CD4-positive, alpha-beta T cell treated with Interferon alpha-2 for 1 hour (primary cell): ENCODE measurements around the gene ANKRD44.
A peak's percentile ranks its signal among the peaks of the same experiment; 100 is the strongest.

Experiments
- DNase-seq, 2 donors: peaks; one replicate each; pipeline ENCODE4 v3.0.0-alpha.2; 2020 to 2022

Gene ANKRD44

GRCh38 chr2:197286805-197287595 lies 23.6 kb downstream of the ANKRD44 start:
- peak; percentile 62 to 80 for DNase-seq

DNA sequence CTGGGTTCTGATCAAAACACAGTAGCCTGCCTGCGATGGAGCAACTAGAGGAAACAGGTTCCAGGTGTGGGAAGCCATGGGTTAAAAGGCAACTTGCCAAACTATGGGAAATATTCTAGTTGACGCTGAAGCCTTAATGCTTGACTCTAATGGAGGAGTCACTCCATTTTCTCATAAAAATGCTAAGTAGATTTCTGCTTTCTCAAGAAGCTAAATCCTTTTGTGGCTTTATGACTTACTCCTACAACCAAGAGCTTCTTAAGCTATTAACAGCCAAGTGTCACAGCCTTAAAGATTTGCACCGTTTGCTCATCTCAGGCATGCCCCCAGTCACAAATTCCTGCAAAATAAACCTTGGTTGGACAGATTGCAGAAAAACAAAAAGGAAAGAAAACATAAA lies 25.2 kb downstream of the ANKRD44 start:
- no peak for DNase-seq

- DNase-seq = no peak
Observed at GRCh38 chr2:197284956-197285355, 25.6 kb downstream of the ANKRD44 start.

DNA sequence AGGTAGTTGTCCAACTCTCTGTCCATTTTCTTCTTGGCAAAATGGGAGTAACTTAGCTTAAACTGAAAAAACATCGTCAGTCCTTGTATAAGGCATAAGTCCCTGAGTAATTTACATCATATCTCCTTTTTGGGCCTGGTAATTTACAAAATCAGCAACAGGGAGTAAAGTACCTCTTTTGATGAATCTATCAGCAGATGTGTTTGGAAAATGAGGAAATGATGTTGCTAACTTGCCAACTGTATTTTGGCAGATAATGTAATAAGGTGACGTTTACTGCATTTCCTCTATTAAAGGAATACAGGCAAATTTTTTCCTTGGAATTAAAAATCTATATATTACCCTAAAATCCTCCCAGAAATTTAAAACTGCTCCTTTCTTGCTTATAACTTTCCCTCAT lies 29.2 kb downstream of the ANKRD44 start:
- no peak for DNase-seq

- no peak for DNase-seq
Observed at GRCh38 chr2:197280015-197280702, 30.4 kb downstream of the ANKRD44 start.

GRCh38 chr2:197278799-197279763 lies 31.5 kb downstream of the ANKRD44 start:
- DNase-seq = no peak

GRCh38 chr2:197277794-197278193 lies 32.8 kb downstream of the ANKRD44 start:
- no peak for DNase-seq

DNA sequence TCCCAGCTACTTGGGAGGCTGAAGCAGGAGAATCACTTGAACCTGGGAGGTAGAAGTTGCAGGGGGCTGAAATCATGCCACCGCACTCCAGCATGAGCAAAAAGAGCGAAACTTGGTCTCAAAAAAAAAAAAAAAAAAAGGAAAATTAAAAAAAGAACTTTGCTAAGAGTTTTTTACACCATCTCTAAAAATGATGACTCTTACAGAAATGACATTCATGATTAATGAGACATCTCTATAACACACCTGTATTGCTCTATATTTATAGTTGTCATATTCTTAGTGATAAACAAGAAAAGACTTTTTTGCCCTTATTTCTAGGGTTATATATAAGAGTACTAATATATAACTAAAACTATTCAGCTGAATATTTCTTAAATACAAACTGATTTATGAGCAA lies 34.4 kb downstream of the ANKRD44 start:
- DNase-seq = no peak

GRCh38 chr2:197274937-197275336 lies 35.6 kb downstream of the ANKRD44 start:
- DNase-seq = no peak

DNA sequence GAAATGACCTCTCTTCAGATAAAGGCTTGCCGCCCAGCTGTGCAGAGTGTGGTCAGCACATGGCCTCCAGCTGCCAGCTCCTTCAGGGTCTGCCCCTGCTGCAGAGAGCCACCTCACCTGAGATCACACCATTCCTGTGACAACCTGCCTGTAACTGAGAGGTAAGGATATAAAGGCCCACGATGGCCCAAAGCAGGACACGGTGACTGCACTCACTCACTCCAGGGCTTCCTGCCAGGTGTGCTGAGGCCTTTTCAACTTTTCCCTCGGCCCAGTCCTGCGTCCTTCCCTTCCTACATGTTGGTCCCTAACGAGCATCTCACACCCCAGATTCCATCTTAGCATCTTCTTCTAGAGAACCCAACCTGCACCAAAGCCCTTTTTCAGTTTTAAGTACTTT lies 36.2 kb downstream of the ANKRD44 start:
- DNase-seq = no peak

- no peak for DNase-seq
Observed at GRCh38 chr2:197273485-197273884, 37.1 kb downstream of the ANKRD44 start.

GRCh38 chr2:197270601-197271000 lies 40.0 kb downstream of the ANKRD44 start:
- DNase-seq = no peak

- DNase-seq = no peak
Observed at GRCh38 chr2:197269815-197270214, 40.8 kb downstream of the ANKRD44 start.

GRCh38 chr2:197268786-197269584 lies 41.6 kb downstream of the ANKRD44 start:
- peak in 1 of 2 donors; percentile 49 for DNase-seq

DNA sequence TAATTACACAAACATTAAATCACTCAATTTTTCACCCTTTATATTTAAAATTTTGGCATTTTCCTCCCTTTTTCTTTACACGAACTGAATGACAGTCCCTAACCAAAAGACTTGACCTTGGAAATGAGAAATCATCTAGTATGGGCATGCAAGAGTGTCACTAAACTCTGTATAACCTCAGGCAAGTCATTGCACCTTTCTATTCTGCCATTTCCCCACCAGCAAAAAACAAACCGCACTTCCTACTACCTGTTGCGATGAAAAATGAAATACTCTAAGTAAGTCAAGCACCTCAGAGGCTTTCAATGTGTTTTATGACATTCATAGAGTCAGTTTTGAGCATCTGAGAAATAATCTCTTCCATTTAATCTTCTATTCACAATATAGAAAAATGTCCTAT lies 44.1 kb downstream of the ANKRD44 start:
- peak in 1 of 2 donors; percentile 63 for DNase-seq

- no peak for DNase-seq
Observed at GRCh38 chr2:197265924-197266323, 44.7 kb downstream of the ANKRD44 start.

- DNase-seq = no peak
Observed at GRCh38 chr2:197265036-197265435, 45.5 kb downstream of the ANKRD44 start.

GRCh38 chr2:197264332-197264731 lies 46.2 kb downstream of the ANKRD44 start:
- DNase-seq = no peak

GRCh38 chr2:197263077-197263476 lies 47.5 kb downstream of the ANKRD44 start:
- no peak for DNase-seq

DNA sequence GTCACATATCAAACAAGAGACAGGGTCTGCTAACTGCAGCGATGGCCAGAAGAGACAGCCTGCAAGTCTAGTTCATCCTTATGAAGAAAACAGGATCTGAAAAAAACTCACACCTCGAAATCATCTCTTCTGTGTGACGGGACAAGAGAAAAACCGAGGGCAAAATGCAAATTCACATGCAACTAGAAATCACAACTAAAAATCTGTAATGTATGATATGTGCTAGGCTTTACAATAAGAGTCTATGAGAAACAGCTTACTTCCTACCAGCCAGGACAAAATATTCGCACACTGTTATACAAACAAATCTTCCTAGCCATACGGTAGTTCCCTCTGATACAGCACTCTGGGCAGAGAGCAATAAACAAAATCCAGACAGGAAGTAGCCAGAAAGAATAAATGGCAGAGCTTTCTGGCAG lies 48.8 kb downstream of the ANKRD44 start:
- no peak for DNase-seq

GRCh38 chr2:197259470-197259999 lies 51.0 kb downstream of the ANKRD44 start:
- DNase-seq = no peak

DNA sequence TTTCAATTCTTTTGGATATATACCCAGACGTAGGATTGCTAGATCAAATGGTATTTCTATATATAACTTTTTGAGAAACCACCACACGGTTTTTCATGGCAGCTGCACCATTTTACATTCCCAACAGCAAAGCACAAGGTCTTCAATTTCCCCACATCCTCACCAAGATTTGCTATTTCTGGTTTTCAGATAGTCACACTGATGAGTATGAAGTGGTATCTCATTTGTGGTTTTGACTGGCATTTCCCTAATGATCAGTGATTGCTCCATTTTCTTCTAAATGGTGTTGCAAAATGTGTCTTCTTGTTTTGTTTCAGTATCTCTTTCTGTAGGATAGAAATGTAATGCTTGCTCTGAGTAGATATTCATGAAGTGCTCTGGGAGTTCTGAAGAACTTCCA lies 52.0 kb downstream of the ANKRD44 start:
- peak in 1 of 2 donors; percentile 78 for DNase-seq
